ENCODE results near the gene FAM217A. TPM values are rescaled to one million over a fixed set of nuclear protein-coding genes. Genes with fewer than 3 reads are reported as not detected.

Gene FAM217A
- total RNA-seq, 1 experiment from 2014 or later: not detected

DNA sequence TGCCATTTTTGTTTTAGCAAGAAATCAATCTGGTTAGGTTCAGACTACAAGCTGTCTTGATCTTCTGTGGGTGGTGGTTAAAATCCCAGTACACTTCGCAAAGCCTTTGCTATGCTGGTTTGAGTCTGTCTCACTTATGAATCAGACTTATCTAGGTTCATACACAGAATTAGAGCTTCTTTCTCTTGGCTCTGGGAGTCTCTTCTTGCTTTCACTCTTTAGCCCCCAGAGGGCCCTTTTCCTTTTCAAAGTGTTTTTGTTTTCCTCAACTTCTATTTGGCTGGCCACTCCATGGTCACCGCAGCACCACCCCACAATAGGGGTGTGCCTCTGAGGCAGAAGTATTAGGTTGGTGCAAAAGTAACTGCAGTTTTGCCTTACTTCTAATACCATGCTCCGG is 35.2 kb upstream of the FAM217A start:
- no peak overlapping the region for H3K27ac ChIP-seq (ENCODE audit: low read depth, low read length)
- peaks cover 5 to 15% of the 10 kb centered on the region in 2 experiments; a peak in 3 of 4 replicates for H3K36me3 ChIP-seq (ENCODE audit: control insufficient read depth in 1 of 2, insufficient read depth in 2 of 2, low read length in 2 of 2)
- H4K20me1 ChIP-seq (ENCODE audit: insufficient read depth): no peaks in the 10 kb centered on the region
- intact Hi-C loops (cut with micrococcal nuclease): no loop called here
- CTCF ChIA-PET: no interaction called here
- no peak for ATAC-seq
- H2AFZ ChIP-seq (ENCODE audit: low read depth, low read length, poor library complexity, severe bottlenecking): no peak overlapping the region
- TF ChIP-seq, protein P1, sequence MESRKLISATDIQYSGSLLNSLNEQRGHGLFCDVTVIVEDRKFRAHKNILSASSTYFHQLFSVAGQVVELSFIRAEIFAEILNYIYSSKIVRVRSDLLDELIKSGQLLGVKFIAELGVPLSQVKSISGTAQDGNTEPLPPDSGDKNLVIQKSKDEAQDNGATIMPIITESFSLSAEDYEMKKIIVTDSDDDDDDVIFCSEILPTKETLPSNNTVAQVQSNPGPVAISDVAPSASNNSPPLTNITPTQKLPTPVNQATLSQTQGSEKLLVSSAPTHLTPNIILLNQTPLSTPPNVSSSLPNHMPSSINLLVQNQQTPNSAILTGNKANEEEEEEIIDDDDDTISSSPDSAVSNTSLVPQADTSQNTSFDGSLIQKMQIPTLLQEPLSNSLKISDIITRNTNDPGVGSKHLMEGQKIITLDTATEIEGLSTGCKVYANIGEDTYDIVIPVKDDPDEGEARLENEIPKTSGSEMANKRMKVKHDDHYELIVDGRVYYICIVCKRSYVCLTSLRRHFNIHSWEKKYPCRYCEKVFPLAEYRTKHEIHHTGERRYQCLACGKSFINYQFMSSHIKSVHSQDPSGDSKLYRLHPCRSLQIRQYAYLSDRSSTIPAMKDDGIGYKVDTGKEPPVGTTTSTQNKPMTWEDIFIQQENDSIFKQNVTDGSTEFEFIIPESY (IDR thresholded peaks at IDR 0.05; ENCODE audit: extremely low read depth, insufficient replicate concordance, low read length): no peak
- TF ChIP-seq JUND (IDR thresholded peaks at IDR 0.05): no peak
- TF ChIP-seq, protein P2, sequence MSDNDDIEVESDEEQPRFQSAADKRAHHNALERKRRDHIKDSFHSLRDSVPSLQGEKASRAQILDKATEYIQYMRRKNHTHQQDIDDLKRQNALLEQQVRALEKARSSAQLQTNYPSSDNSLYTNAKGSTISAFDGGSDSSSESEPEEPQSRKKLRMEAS (IDR thresholded peaks at IDR 0.05): no peak
- no peak for TF ChIP-seq ELF1 (IDR thresholded peaks at IDR 0.05; ENCODE audit: borderline replicate concordance, low read depth)
- TF ChIP-seq EZH2phosphoT487 (IDR thresholded peaks at IDR 0.05; ENCODE audit: borderline replicate concordance): no peak
- TF ChIP-seq YY1 (IDR thresholded peaks at IDR 0.05; ENCODE audit: extremely low read depth, insufficient replicate concordance, low read depth, low read length): no peak
- no peak overlapping the region for H3K4me3 ChIP-seq (replicated peaks in 1 of 2; ENCODE audit: low read depth in 1 of 2, low read length in 2 of 2)
- RAD21 ChIA-PET (ENCODE audit: low non-redundant PET in 1 of 2, low total read pairs in 2 of 2, uncharacterized antibody in 2 of 2, unreplicated experiment in 2 of 2): interaction anchor here in 1 of 2 experiments (0.5 kb wide), 1 partner anchor 21 kb away, joined by 7 read pairs; the partner anchor contains the start of gene ECI2
- no peaks in the 10 kb centered on the region for H3K27me3 ChIP-seq (ENCODE audit: insufficient read depth, low read length)
- no peak overlapping the region for H3K4me2 ChIP-seq (ENCODE audit: low read length)
- no peaks in the 10 kb centered on the region for H3K9me2 ChIP-seq (ENCODE audit: insufficient read depth)
- POLR2A ChIA-PET: no interaction called here
- no peaks in the 10 kb centered on the region for H3K4me1 ChIP-seq (ENCODE audit: control insufficient read depth in 1 of 2, insufficient read depth in 2 of 2, low read length in 2 of 2)
- no TSS peak for BruUV-seq (replicated peaks)
- no peak for DNase-seq (ENCODE audit: low read depth, low spot score)
- no peaks in the 10 kb centered on the region for H3K79me2 ChIP-seq (ENCODE audit: insufficient read depth, low read length)
- H3K9me3 ChIP-seq (ENCODE audit: control insufficient read depth in 1 of 2, insufficient read depth in 1 of 2, low read depth in 1 of 2, low read length in 2 of 2): no peaks in the 10 kb centered on the region; a peak in 1 of 4 replicates
- H3K9ac ChIP-seq (ENCODE audit: low read length): no peak overlapping the region

DNA sequence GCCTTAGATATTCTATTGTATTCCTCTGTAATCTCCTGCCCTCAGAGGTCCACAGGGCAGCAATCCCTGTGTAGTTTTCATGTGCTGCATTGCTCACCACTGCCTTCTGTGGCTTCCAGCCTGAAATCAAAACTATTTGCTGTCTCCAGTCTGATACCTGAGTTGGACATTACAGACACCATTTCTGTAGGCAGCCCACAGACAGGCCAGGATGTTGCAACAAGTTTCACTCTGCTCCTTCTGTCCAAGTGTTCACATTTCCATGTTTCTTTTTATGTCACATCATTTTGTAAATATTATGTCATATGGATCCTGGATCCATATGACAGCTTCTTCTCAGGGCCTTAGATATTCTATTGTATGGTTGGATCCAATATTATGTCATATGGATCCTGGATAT is 34.7 kb upstream of the FAM217A start:
- Histone ChIP-seq H3K4me1 (ENCODE audit: control insufficient read depth in 1 of 2, insufficient read depth in 2 of 2, low read length in 2 of 2) (no peaks in the 10 kb centered on the region), H3K4me3 (replicated peaks in 1 of 2; ENCODE audit: low read depth in 1 of 2, low read length in 2 of 2) (no peak overlapping the region), H3K9me3 (ENCODE audit: control insufficient read depth in 1 of 2, insufficient read depth in 1 of 2, low read depth in 1 of 2, low read length in 2 of 2) (no peaks in the 10 kb centered on the region; a peak in 1 of 4 replicates), H3K27ac (ENCODE audit: low read depth, low read length) (no peak overlapping the region), H3K36me3 (ENCODE audit: control insufficient read depth in 1 of 2, insufficient read depth in 2 of 2, low read length in 2 of 2) (peaks cover 5 to 15% of the 10 kb centered on the region in 2 experiments; a peak in 3 of 4 replicates), H3K9ac (ENCODE audit: low read length) (no peak overlapping the region), H4K20me1 (ENCODE audit: insufficient read depth) (no peaks in the 10 kb centered on the region), H2AFZ (ENCODE audit: low read depth, low read length, poor library complexity, severe bottlenecking) (no peak overlapping the region), H3K4me2 (ENCODE audit: low read length) (no peak overlapping the region), H3K79me2 (ENCODE audit: insufficient read depth, low read length) (no peaks in the 10 kb centered on the region), H3K27me3 (ENCODE audit: insufficient read depth, low read length) (no peaks in the 10 kb centered on the region), H3K9me2 (ENCODE audit: insufficient read depth) (no peaks in the 10 kb centered on the region)
- no peak for ATAC-seq
- TF ChIP-seq FOSL1 (IDR thresholded peaks at IDR 0.05; ENCODE audit: low read depth) (no peak), SP1 (IDR thresholded peaks at IDR 0.05; ENCODE audit: low read depth) (no peak), SRF (IDR thresholded peaks at IDR 0.05; ENCODE audit: low read depth) (no peak), CEBPB (IDR thresholded peaks at IDR 0.05; ENCODE audit: low read depth) (no peak), ZFX (IDR thresholded peaks at IDR 0.05) (no peak), JUND (IDR thresholded peaks at IDR 0.05) (no peak), RAD21 (IDR thresholded peaks at IDR 0.05; ENCODE audit: low read depth) (no peak)
- ChIA-PET RAD21 (ENCODE audit: low non-redundant PET in 1 of 2, low total read pairs in 2 of 2, uncharacterized antibody in 2 of 2, unreplicated experiment in 2 of 2) (interaction anchor here in 1 of 2 experiments (0.5 kb wide), 1 partner anchor 22 kb away, joined by 7 read pairs; the partner anchor contains the start of gene ECI2), CTCF (no interaction called here), POLR2A (no interaction called here)
- no TSS peak for BruUV-seq (replicated peaks)
- intact Hi-C loops (cut with micrococcal nuclease): no loop called here
- no peak for DNase-seq (ENCODE audit: low read depth, low spot score)
